ENCODE data around the gene USP17L24.
"Not testable (repeated sequence)": the region's sequence is repeated elsewhere in the genome, so short reads cannot be mapped to it uniquely, and the experiment has no call there.

DNA sequence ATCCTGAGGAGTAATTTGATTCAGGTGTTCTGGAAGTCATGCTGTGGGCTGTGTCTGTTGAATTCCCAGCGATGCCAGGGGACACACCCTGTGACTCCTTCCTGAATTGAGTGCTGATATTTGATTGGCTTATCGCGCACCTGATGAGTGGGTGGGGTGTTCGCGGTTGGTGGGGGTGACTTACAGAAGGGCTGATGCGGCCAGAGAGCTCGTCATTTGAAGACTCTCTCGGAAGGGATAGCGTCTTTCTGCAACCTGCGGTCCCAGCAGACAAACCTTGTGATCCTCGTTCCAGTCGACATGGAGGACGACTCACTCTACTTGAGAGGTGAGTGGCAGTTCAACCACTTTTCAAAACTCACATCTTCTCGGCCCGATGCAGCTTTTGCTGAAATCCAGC lies 18.9 kb downstream of the USP17L24 start, which contains the start of gene USP17L27:
- TF ChIP-seq, protein P1, sequence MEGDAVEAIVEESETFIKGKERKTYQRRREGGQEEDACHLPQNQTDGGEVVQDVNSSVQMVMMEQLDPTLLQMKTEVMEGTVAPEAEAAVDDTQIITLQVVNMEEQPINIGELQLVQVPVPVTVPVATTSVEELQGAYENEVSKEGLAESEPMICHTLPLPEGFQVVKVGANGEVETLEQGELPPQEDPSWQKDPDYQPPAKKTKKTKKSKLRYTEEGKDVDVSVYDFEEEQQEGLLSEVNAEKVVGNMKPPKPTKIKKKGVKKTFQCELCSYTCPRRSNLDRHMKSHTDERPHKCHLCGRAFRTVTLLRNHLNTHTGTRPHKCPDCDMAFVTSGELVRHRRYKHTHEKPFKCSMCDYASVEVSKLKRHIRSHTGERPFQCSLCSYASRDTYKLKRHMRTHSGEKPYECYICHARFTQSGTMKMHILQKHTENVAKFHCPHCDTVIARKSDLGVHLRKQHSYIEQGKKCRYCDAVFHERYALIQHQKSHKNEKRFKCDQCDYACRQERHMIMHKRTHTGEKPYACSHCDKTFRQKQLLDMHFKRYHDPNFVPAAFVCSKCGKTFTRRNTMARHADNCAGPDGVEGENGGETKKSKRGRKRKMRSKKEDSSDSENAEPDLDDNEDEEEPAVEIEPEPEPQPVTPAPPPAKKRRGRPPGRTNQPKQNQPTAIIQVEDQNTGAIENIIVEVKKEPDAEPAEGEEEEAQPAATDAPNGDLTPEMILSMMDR (IDR thresholded peaks at IDR 0.05), result not testable (repeated sequence)
- not testable (repeated sequence) for TF ChIP-seq TCF7L2 (IDR thresholded peaks at IDR 0.05; ENCODE audit: low read depth, low read length)

Data from Panc1 (cell line).